Activated naive CD8-positive, alpha-beta T cell treated with anti-CD3 and anti-CD28 coated beads, Interleukin-2, amount 50 U/mL, for 24 hours (primary cell): ENCODE measurements around the gene RBM10.

Experiments
- ATAC-seq: fragments of 150-1000 bp; cut with Tn5 transposase; one replicate; pipeline ENCODE4 v1.10.0; 2021
- DNase-seq: peaks from one replicate; pipeline ENCODE4 v3.0.0; 2021
- H3K27ac Mint-ChIP-seq: one replicate; pipeline ENCODE4 v1.8.0; 2021; ENCODE audit warnings: mild to moderate bottlenecking, mixed read lengths
- H3K27me3 Mint-ChIP-seq: one replicate; pipeline ENCODE4 v1.8.0; 2021; ENCODE audit warnings: mixed read lengths
- H3K36me3 Mint-ChIP-seq: one replicate; pipeline ENCODE4 v1.8.0; 2021; ENCODE audit warnings: low read depth, mixed read lengths
- H3K4me1 Mint-ChIP-seq: one replicate; pipeline ENCODE4 v1.8.0; 2021; ENCODE audit warnings: mixed read lengths
- H3K4me3 Mint-ChIP-seq: one replicate; pipeline ENCODE4 v1.8.0; 2021; ENCODE audit warnings: mild to moderate bottlenecking, moderate library complexity, mixed read lengths
- H3K9me3 Mint-ChIP-seq: one replicate; pipeline ENCODE4 v1.8.0; 2021; ENCODE audit warnings: mixed read lengths

The RBM10 gene

DNA sequence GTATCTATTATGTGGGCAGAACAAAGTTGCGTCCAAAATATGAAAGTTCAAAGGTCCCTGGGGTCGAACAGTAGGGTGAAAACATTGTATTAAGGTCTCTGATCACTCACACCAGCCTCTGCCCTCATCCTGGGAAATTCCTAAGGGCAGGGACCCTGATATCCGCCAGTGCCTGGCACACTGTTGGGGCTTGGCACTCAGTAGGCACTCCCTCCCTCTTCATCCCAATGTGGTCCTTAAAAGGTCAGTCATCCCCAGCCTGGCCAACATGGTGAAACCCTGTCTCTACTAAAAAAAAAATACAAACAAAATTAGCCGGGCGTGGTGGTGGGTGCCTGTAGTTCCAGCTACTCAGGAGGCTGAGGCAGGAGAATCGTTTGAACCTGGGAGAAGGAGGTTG lies 6.8 kb upstream of the RBM10 start:
- Mint-ChIP-seq H3K27me3 (no peaks in the 10 kb centered on the region), H3K36me3 (peaks cover 6% of the 10 kb centered on the region), H3K4me3 (no peak overlapping the region), H3K4me1 (peaks cover 5% of the 10 kb centered on the region), H3K27ac (peak overlapping the region; percentile 35), H3K9me3 (no peaks in the 10 kb centered on the region)
- DNase-seq (no peak), ATAC-seq (no peak)

DNA sequence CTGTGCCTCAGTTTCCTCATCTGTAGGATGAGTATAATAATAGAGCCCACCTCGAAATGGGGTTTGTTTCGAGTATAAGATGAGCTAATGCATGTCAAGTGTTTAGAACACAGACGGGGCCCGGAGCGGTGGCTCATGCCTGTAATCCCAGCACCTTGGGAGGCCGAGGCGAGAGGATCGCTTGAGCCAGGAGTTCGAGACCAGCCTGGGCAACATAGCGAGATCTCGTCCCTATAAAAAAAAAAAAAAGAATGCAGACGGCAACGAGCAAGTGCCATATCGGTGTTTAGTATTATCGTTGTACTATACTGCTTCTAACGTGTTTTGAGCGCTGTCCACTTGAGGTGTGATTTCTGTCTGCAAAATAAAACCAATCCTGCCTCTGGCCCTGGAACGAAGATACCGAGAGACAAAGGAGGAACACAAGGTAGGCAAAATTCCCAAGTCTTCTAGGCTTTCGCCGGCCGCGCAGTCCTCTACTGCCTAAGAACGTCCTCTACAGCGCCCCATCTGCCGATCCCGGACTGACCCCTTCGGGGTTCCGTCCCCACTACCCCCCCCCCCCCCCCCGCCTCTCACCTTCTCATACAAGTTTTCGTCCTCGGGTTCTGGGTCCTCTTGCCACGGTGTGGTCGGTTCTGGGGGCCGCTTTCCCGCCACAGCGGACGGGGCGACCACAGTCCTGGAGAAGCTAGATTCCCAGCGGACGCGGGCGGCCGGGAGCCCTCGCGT lies 961 bp upstream of the RBM10 start:
- H3K9me3 Mint-ChIP-seq = no peaks in the 10 kb centered on the region
- no peak for ATAC-seq
- H3K27me3 Mint-ChIP-seq = no peaks in the 10 kb centered on the region
- peak overlapping the region; percentile 99 for H3K27ac Mint-ChIP-seq
- peaks cover 25% of the 10 kb centered on the region for H3K36me3 Mint-ChIP-seq
- H3K4me1 Mint-ChIP-seq = peaks cover 28% of the 10 kb centered on the region
- H3K4me3 Mint-ChIP-seq = peak overlapping the region; percentile 97
- peak; percentile 26 for DNase-seq

DNA sequence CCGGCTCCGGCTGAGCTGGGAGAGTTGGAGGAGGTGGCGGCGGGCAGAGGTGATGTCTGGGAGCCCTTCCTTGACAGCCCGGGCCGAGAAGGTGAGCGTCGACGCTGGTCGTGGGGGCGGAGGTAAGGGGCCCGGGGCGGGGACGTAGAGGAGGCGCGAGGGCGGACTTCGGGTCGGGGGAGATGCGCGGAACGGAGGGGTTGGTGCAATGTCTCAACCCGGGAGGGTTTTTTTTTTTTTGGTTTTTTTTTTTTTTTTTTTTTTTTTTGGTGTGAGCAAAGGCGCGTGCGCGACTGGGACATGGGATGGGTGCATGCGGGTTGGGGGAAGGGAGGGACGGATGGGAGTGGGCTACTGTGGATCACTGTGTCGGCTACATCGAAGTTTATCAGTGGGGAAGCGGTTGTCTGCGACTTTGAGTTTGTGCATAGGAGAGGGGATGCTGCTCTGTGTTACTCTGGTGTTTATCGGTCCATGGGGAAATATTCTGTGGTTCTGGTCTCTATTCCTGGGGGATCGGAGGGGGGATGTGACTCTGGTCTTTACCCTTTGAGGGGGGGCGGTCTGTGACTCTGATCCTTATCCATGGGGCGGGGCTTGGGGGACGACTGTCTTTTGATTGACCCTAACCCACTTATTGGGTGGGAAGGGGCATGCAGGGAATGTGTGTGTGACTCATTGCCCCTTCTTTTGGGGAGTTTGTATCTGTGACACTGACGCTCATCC lies 537 bp downstream of the RBM10 start:
- no peaks in the 10 kb centered on the region for H3K9me3 Mint-ChIP-seq

DNA sequence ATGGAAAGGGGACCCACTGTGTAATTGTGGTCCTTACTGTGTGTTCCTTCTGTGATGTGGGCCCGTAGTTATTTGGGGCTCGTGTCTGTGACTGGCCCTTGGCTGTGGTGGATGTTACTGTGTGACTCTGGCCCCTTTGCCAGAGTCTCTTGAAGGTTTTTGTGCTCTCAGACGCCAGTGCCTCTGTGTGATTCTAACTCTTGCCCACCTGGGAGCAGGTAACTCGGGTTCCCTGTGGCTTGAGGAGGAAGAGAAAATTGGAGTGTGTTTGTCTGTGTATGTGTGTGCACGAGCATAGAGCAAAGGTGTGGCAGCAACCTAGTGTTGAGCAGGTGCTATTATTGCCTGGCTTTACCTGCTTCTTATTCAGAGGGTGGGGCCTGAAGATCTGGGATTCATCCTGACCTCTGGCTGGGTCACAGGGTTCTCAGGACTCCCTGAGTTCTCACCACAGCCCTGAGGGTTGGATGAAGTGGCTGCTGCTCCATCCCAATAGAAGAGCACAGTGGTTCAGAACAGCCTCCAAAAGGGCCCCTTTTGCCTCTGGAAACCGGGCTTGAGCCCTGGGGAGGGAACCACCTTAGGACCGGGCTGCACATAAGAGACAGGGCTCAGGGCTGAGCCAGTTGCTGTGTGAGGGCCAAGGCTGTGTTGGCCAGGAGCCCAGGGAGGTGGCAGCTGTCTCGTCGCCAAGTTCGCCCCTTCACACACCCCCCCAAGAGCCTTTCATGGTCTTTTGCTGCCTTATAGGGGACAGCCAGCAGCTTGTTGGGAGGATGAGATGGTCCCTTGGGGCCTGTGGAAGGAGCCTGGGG lies 1.3 kb downstream of the RBM10 start:
- no peak for DNase-seq
- Mint-ChIP-seq H3K4me3 (peak overlapping the region; percentile 97), H3K9me3 (no peaks in the 10 kb centered on the region), H3K4me1 (peaks cover 34% of the 10 kb centered on the region), H3K27me3 (no peaks in the 10 kb centered on the region), H3K27ac (peak overlapping the region; percentile 99), H3K36me3 (peaks cover 30% of the 10 kb centered on the region)
- no peak for ATAC-seq

More for the DNA sequence above, 537 bp downstream of the RBM10 start:
- DNase-seq = no peak
- Mint-ChIP-seq H3K36me3 (peaks cover 28% of the 10 kb centered on the region), H3K27me3 (no peaks in the 10 kb centered on the region), H3K4me1 (peaks cover 33% of the 10 kb centered on the region), H3K27ac (peak overlapping the region; percentile 99), H3K4me3 (peak overlapping the region; percentile 97)
- peak; percentile 2 for ATAC-seq

DNA sequence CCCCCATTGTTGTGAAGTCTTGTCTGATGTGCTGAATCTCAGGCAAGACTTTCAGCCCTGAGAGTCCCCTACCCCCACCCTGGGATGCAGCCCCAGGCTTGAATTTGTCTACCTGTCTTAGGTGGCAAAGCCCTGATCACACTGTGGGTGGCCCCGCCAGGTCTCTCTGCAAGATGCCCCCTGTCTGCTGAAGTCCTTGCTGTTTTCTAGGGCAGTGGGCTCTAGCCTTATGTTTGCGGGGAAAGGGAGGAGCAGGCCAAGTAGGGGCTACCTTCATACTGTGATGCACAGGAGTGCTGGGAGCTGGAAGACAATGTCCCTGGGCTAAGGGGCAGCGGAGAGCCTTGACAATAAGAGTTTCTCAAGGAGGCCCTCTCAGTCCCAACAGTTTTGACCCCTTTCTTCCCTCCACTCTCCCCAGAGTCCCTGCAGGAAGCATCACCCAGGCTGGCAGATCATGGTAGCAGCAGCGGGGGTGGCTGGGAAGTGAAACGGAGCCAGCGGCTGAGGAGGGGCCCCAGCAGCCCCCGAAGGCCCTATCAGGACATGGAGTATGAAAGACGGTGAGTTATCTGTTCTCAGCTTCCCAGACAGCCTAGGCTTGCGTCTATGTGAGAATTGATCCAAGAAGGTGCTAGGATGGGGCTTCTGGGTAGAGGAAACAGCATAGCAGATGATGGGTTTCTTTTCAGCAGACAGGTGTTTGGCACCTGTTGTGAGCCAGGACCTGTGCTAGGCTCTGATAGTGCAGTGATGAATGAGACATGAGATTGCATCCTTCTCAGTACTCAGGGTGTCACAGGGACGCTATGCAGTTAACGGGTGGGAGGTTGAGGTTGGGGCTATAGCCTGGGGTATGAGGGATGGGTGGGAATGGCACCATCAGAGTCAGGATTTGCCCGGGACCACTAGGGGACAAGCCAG lies 2.2 kb downstream of the RBM10 start:
- Mint-ChIP-seq H3K4me3 (peak overlapping the region; percentile 34), H3K36me3 (peaks cover 34% of the 10 kb centered on the region), H3K27me3 (no peaks in the 10 kb centered on the region), H3K9me3 (no peaks in the 10 kb centered on the region), H3K27ac (peak overlapping the region; percentile 56), H3K4me1 (peaks cover 37% of the 10 kb centered on the region)
- ATAC-seq (no peak), DNase-seq (no peak)

DNA sequence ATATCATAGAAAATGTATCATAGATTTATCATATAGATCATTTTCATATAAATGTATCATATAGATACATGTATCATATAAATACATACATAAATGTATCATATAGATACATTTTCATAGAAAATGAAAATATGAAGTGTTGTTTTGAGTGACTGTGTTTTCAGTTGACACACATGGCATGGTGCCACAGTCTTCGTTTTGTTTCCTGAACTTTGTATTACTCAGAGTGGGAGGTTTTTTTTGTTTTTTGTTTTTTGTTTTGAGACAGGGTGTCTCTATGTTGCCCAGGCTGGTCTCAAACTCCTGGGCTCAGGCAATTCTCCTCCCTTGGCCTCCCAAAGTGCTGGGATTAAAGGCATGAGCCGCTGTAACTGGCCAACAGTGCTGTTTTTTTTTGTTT lies 3.9 kb downstream of the RBM10 start:
- H3K4me1 Mint-ChIP-seq = peaks cover 31% of the 10 kb centered on the region
- H3K9me3 Mint-ChIP-seq = no peaks in the 10 kb centered on the region
- H3K4me3 Mint-ChIP-seq = no peak overlapping the region
- no peak overlapping the region for H3K27ac Mint-ChIP-seq
- DNase-seq = no peak
- H3K27me3 Mint-ChIP-seq = no peaks in the 10 kb centered on the region
- peaks cover 27% of the 10 kb centered on the region for H3K36me3 Mint-ChIP-seq
- no peak for ATAC-seq

DNA sequence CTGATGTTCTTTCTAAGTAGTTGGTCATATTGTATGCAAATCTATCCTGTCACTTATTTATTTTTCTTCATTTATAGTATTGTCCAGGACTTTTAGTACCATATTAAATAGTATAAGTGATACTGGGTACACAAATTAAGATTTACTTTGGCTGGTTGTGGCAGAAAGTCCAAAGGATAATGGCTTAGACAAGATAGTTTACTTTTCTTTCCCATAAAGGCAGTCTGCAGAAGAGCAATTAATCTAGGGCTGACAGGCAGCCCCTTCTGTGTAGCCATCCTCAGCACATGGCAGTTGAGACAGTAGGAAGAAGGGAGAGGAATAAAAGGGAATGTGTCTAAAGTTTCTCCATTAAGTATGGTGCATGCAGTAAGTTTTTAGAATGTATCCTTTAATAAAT lies 6.4 kb downstream of the RBM10 start:
- no peak for ATAC-seq
- Mint-ChIP-seq H3K4me3 (no peak overlapping the region), H3K9me3 (no peaks in the 10 kb centered on the region), H3K27me3 (no peaks in the 10 kb centered on the region), H3K36me3 (peaks cover 26% of the 10 kb centered on the region), H3K4me1 (peaks cover 26% of the 10 kb centered on the region), H3K27ac (peak overlapping the region; percentile 35)
- DNase-seq = no peak

DNA sequence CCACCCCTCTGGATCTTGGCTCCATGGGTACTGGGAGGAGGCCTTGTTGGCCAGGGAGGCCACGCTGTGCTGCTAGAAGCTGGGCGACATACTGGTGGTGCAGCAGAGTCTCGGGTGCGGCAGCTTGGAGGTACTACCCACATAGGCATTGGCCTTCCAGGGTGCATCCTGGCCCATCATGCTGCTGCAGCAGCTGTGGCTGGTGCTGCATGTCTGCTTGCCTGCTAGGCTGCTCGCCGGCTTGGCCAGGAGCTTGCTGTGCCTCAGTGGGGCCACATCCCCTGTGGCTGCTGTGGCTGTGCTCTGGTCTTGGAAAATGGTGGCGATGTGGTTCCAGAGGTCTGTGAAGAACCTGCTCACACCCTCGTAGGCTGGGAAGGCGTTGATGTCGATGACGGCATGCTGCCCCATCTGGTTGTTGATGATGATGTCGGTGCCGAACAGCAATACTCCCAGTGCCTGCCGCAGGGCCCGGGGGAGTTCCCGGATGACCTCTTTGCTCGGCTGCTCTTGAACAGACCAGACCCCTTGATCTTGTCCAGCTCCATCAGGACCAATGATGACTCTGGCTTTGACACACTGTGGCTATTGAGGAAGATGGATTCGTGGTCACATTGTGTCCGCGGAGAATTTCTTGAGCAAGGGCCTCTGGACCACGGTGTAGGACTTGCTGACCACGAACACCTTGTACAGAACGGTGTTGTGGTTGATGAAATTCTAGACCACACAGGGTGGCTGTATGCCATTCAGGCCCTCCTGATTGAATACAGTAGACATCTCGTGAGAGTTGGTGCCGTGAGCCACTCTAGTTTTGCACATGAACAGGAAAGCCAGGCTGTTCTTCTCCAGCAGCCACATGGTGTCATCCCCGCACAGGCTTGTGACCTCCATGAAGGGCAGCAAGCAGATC lies 11.8 kb downstream of the RBM10 start:
- ATAC-seq (no peak), DNase-seq (no peak)
- Mint-ChIP-seq H3K36me3 (peaks cover 17% of the 10 kb centered on the region), H3K4me3 (no peak overlapping the region), H3K27ac (no peak overlapping the region), H3K4me1 (no peaks in the 10 kb centered on the region), H3K9me3 (no peaks in the 10 kb centered on the region), H3K27me3 (no peaks in the 10 kb centered on the region)

DNA sequence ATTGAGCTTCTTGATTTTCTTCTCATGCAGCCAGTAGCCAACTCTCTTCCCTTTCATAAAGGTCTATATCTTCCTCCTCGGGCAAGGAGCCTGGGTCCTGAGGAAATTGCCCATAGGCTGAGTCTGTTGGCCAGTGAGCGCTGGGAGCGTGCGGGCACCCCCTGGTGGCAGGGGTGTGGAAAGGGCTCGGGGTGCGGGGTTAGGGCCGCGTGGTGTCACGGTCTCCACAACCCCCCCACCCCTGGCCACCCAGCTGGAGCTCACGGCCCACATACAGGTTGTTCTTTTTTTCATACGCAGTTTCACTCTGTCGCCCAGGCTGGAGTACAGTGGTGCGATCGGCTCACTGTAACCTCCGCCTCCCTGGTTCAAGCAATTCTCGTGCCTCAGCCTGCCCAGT lies 13.1 kb downstream of the RBM10 start:
- H3K4me3 Mint-ChIP-seq = no peak overlapping the region
- no peak for DNase-seq
- H3K27me3 Mint-ChIP-seq = no peaks in the 10 kb centered on the region
- peaks cover 19% of the 10 kb centered on the region for H3K36me3 Mint-ChIP-seq
- no peaks in the 10 kb centered on the region for H3K4me1 Mint-ChIP-seq
- no peak overlapping the region for H3K27ac Mint-ChIP-seq
- ATAC-seq = no peak
- H3K9me3 Mint-ChIP-seq = no peaks in the 10 kb centered on the region

DNA sequence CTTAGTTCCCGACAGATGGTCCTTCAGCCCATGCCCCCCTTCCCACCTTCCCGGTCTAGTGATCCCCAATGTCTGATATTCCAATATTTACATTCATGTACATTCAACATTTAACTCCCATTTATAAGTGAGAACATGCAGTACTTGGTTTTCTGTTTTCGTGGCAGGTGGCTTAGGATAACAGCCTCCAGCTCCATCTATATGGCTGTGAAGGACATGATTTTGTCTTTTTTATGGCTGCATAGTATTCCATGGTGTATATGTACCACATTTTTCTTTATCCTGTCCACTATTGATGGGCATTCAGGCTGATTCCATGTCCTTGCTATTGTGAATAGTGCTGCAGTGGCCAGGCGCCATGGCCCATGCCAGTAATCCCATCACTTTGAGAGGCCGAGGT lies 13.8 kb downstream of the RBM10 start:
- H3K36me3 Mint-ChIP-seq = peaks cover 19% of the 10 kb centered on the region
- H3K9me3 Mint-ChIP-seq = no peaks in the 10 kb centered on the region
- DNase-seq = no peak
- no peak overlapping the region for H3K27ac Mint-ChIP-seq
- H3K27me3 Mint-ChIP-seq = no peaks in the 10 kb centered on the region
- no peaks in the 10 kb centered on the region for H3K4me1 Mint-ChIP-seq
- no peak overlapping the region for H3K4me3 Mint-ChIP-seq
- ATAC-seq = no peak

DNA sequence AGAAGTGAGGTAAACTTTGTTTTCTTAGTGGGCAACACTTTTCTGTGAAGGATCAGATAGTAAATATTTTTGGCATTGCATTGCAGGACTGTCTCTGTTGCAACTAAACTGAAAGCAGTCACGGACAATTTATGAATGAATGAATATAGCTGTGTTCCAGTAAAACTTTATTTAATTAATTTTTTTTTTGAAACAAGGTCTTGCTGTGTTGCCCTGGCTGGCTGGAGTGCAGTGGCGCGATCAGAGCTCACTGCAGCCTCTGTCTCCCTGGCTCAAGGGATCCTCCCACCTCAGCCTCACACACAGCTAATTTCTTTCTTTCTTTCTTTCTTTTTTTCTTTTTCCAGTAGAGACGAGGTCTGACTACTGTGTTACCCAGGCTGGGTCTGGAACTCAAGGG lies 15.8 kb downstream of the RBM10 start:
- Mint-ChIP-seq H3K9me3 (no peaks in the 10 kb centered on the region), H3K4me3 (no peak overlapping the region), H3K36me3 (peaks cover 20% of the 10 kb centered on the region), H3K4me1 (no peaks in the 10 kb centered on the region), H3K27ac (no peak overlapping the region), H3K27me3 (no peaks in the 10 kb centered on the region)
- DNase-seq (no peak), ATAC-seq (no peak)

DNA sequence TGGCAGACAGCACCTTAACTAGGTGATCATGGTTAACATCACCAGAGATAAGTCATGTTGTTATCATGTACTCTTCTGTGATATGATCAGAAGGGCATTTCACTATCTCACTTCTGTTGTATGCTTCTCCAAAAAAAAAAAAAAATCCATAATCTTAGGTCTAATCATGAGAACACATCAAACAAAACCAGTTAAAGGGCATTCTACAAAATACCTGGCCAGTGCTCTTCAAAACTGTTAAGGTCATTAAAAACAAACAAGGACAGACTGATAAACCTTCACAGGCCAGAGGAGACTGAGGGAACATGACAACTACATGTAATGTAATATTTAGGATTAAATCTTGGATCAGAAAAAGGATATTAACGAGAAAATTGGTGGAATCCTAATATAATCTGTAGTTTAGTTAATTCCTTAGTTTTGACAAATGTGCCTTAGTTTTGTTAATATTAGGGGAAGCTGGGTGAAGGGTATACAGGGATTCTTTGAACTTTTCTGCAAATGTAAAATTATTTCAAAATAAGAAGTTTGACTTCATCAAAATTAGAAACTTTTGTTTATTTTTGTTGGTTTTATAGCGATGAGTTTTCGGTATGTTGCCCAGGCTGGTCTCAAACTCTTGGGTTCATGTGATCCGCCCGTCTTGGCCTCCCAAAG lies 18.0 kb downstream of the RBM10 start:
- Mint-ChIP-seq H3K4me1 (peaks cover 3% of the 10 kb centered on the region), H3K36me3 (peaks cover 8% of the 10 kb centered on the region), H3K27ac (no peak overlapping the region), H3K4me3 (no peak overlapping the region), H3K27me3 (no peaks in the 10 kb centered on the region), H3K9me3 (no peaks in the 10 kb centered on the region)
- ATAC-seq = no peak
- DNase-seq = no peak

DNA sequence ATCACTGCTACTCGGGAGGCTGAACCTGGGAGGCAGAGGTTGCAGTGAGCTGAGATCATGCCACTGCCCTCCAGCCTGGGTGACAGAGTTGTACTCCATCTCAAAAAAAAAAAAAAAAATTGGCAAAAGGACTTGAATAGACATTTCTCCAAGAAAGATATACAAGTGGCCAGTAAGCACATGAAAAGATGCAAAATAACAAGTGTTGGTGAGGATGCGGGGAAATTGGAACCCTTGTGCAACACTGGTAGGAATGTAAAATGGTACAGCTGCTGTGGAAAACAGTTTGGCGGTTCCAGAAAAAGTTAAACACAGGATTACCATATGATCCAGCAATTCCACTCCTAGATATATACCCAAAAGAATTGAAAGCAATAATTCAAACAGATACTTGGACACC lies 19.4 kb downstream of the RBM10 start:
- peaks cover 7% of the 10 kb centered on the region for H3K36me3 Mint-ChIP-seq
- ATAC-seq = no peak
- DNase-seq = no peak
- H3K4me1 Mint-ChIP-seq = peaks cover 3% of the 10 kb centered on the region
- H3K9me3 Mint-ChIP-seq = no peaks in the 10 kb centered on the region
- H3K4me3 Mint-ChIP-seq = no peak overlapping the region
- no peaks in the 10 kb centered on the region for H3K27me3 Mint-ChIP-seq
- H3K27ac Mint-ChIP-seq = no peak overlapping the region
